ENCODE measurements around the gene SRSF2.
"Not testable (repeated sequence)": the region's sequence is repeated elsewhere in the genome, so short reads cannot be mapped to it uniquely, and the experiment has no call there.

Gene SRSF2

DNA sequence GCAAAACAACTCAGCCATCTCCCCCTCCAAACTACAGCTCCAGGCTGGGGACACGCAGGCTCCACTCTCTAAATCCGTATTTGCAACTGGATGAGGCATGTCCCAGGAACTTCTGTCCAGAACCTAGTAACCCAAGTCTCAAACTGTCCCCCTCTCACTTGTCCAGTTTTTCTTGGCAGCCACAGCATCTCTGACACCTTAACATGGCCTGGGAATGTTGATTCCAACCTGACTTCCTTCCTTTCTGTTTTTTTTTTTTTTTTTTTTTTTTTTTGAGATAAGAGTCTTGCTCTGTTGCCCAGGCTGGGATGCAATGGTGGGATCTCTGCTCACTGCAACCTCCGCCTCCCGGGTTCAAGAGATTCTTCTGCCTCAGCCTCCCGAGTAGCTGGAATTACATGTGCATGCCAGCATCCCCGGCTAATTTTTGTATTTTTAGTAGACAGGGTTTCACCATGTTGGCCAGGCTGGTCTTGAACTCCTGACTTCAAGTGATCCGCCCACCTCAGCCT, 38.6 kb downstream of the SRSF2 start:
- DNase-seq, result not testable (repeated sequence)

DNA sequence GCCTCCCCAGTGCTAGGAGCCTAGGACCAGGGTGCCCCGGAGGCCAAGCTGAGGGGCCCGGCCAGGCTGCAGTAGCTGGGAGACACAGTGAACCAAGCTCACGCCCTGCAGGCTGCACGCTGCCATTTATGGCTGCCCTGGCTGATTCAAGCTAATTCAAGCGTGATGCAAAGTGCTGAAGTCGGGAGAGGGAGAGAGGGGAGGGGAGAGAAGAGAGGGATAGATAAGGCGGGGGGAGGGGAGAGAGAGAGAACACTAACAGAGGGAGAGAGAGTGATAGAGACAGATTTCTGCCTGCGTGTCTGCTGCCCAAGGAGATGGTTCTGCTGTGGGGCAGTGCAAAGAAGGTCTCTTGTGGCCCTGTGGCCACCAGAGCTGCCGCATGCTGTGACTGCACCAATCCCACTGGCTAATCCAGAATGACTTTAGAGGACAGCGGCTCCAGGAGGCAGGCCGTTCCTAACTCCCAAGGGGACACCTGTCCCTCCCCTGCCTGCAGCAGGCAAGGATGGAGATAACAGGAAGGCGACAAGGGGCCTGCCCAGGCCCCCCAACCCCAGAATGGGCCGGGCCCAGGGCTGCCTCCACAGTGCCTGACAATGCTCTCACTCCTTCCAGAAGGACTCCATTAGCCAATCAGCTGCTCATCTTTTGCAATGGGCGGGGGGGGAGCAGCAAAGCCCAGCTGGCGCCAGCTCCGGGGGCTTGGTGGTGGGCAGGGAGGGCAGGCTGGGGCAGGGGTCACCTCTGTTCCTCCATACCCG, 39.2 kb downstream of the SRSF2 start:
- no peak for DNase-seq

- no peak for DNase-seq
These were observed 40.1 kb downstream of the SRSF2 start for GRCh38 chr17:76696763-76697701.

- no peak for DNase-seq
These were observed 41.9 kb downstream of the SRSF2 start for GRCh38 chr17:76695059-76695831.

DNA sequence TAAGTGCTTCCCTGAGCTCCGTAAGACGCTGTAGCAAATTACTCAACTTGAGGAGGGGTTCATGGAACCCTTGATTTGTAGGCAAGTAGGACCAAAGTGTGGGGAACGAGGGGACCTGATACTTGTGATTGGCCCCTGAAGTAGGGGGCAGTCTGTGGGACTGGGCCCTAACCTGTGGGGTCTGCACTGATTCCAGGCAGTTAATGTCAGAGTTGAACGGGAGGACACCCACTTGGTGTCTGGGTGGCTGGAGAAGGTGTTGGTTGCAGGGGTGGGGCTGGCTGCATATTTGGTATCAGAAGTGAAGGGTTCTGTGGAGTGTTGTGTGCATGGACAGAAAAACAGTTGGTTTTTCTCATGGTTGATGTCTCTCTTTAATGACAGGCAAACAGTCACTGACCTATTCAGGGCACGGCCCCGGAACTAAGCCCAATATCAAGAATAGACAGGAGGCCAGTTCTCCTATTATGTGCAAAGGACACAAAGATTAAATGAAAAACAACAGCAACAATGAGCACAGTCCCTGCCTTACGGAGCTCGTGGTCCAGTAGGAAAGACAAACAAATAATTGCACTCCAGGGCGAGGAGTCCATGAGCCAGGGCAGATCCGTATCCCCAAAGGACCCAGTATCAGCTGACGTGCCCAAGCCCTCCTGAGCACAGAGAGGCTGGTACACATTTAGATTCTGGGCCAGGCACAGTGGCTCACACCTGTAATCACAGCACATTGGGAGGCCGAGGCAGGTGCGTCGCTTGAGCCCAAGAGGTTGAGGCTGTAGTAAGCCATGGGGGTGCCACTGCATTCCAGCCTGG, 45.5 kb downstream of the SRSF2 start:
- no peak for DNase-seq

DNA sequence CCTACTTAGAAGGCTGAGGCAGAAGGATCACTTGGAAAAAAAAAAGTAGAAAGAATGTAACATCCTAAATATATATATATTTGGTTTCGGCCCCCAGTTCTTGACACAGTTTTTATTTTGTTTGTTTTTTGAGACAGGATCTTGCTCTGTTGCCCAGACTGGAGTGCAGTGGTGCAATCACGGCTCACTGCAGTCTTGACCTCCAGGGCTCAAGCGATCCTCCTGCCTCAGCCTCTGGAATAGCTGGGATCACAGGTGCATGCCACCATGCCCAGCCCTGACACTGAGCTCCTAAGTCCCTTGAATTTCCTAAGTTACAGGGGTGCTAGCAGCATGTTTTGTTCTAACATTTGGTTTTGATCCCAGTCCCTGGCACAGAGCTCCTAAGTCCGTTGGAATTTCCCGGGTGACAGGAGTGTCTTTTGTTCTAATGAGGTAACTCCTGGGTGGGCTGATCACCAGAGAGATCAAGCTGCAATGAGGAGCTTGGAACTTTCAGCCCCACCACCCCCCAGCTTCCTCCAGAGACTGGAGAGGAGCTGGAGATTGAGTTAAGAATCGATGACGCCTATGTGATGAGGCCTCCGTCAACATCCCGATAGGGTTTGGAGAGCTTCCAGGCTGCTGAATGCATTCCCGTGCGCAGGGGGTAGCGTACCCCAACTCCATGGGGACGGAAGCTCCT, 46.4 kb downstream of the SRSF2 start:
- no peak for DNase-seq

DNA sequence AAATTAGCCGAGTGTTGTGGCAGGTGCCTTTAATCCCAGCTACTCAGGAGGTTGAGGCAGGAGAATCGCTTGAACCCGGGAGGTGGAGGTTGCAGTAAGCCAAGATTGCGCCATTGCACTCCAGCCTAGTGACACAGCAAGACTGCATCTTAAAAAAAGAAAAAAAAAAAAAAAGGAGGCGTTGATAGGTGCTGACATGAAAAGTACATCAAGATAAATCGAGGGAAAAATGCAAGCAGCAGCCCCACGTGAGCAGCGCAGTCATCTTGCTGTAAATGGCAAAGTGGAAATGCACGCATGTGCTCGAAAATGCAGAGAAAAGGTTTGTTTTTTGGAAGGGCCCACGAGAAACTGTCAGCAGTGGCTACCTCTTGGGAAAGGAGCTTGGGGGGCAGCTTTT, 47.3 kb downstream of the SRSF2 start:
- no peak for DNase-seq

DNA sequence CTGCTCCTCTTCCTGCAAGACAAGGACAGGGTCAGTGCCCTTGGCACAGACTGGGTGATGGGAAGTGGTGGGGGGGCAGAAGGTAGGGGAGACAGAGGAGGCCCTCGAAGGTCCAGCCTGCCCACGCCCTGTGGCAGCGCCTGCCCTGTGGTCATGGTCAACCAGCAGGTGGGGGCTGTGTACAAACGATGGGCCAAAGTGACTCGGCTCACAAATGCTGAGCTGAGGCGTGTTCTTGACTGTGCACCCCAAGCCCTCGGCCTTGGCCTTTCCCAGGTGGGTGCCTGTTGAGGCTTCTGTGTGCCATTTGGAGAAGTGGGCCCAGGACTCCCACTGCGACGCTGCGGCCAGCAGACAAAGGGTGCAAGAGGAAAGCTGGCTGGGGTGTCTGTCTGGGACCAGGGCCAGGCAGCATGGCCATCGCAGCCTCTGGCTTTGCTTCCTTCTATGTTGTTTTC, 48.9 kb downstream of the SRSF2 start:
- no peak for DNase-seq

DNA sequence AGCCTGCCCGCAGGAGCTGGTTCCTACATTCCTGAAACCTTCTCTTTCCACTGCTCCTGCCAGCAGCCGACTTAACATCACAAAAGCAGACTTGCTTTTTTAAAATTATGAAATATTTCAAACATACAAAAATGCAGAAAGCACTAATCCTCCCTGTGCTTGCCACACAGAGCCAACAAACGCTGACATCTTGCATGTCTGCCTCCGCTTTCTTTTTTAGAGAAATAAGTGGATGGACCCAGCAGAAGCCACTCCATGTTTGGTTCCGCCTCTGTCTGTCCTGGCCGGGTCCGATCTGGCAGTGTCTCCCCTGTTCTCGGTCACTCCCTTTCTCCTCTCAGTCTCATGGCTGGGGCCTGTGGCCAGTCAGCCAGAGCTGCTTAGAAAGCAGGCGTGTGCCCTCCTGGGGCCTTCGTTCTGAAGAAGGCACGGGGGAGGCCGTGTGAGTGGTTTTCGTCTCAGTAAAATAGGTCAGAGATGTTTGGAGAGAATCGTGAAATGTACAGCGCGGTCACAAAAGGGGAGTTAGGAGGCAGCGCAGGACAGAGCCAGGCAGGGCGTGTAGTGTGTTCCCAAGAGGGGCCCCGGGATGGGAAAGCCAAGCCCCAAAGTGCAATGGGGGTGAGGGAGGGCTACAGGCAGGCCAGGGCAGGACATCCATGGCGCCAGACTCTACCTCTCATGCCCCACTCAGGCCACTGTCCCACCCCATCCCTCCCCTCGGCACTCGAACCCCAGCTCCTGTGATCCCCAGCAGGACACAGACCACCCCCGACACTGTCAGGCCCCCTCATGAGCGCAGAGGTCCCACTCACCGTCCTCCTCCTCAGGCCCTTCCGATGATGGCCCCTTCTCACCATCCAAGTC, 49.6 kb downstream of the SRSF2 start:
- no peak for DNase-seq

DNA sequence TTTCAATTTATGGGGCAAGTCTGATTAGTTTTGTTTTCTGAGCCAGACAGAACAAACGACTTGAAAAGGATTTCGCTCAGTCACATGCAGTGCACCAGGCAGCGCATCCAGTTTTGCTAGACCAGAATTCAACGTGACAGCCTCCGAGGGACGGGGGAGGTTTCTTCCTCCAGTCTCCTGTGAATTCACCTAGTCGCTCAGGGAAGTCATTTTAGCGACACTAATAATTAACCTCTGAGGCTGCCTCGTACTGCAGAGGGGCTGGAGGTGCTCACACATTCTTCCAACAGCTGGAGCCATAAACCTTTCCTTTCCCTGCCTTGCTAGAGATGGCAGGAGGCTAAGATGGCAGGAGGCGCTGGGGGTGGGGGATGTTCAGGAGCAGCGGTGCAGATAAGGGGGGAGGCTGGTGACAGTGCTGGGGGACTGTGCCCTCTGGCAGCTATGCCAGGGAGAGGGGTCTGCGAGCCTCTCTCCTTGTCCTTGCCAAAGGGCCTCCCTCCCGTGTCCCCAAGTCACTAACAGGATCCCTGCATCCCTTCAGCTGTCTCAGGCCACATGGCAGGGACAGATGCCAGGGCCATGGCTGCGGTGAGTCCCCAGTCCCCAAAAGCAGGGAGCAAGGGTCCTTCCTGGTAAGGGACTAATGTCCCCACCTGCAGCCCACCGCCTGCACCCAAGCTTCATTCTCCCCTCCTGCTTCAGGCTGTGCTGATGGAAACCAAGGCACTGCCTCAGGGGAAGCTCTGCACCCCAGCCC, 50.4 kb downstream of the SRSF2 start:
- no peak for DNase-seq

GRCh38 chr17:76685846-76686245, 51.3 kb downstream of the SRSF2 start:
- no peak for DNase-seq

- no peak for DNase-seq
These were observed 51.8 kb downstream of the SRSF2 start for GRCh38 chr17:76685366-76685765.

GRCh38 chr17:76684756-76685155, 52.4 kb downstream of the SRSF2 start:
- DNase-seq, result no peak

Measured in CD4-positive, alpha-beta T cell treated with Interleukin-21 for 1 hour (primary cell).